Right lobe of liver (tissue), 6 donors: ENCODE measurements around the gene JADE1. TPM values are rescaled to one million over a fixed set of nuclear protein-coding genes. Genes with fewer than 3 reads are reported as not detected.
A peak's percentile ranks its signal among the peaks of the same experiment; 100 is the strongest.

Source experiments
- ATAC-seq, 4 donors: fragments of 200-7000 bp; cut with Tn5 transposase; one replicate each; pipeline ENCODE4 v1.9.1; 2020; ENCODE audit warnings: mild to moderate bottlenecking in 4 of 4, moderate library complexity in 4 of 4
- DNase-seq, 3 donors: peaks; one replicate each; pipeline ENCODE4 v3.0.0-alpha.2; 2020
- H3K27ac ChIP-seq, 3 donors: fragments of 200-600 bp; one replicate each; pipeline ENCODE4 v1.8.0; 2022
- H3K27me3 ChIP-seq, 2 donors: fragments of 200-600 bp; one replicate each; pipeline ENCODE4 v1.8.0; 2022
- H3K36me3 ChIP-seq, 4 donors: fragments of 200-600 bp; sonication (generic) in 1 of 4; one replicate each; pipeline versions ENCODE4 v1.5.1 to v1.8.0; 2017 to 2022; ENCODE audit warnings: control low read depth in 1 of 4
- H3K4me1 ChIP-seq, 4 donors: fragments of 200-600 bp; sonication (generic) in 1 of 4; one replicate each; pipeline versions ENCODE4 v1.5.1 to v1.8.0; 2017 to 2022; ENCODE audit warnings: control low read depth in 1 of 4
- H3K4me3 ChIP-seq, 3 donors: fragments of 200-600 bp; one replicate each; pipeline ENCODE4 v1.8.0; 2022
- H3K9me3 ChIP-seq, 4 donors: fragments of 200-600 bp; sonication (generic) in 1 of 4; one replicate each; pipeline versions ENCODE4 v1.5.1 to v1.8.0; 2017 to 2022; ENCODE audit warnings: control low read depth in 1 of 4
- POLR2A ChIP-seq: fragments of 450-650 bp; IDR thresholded peaks from one replicate; pipeline ENCODE4 v1.6.1; 2017; ENCODE audit warnings: antibody characterized with exemption, mild to moderate bottlenecking
- WGBS: methylation state at CpG from one replicate; pipeline ENCODE4 v1.1.6; 2018; ENCODE audit warnings: low coverage, low lambda C conversion rate; ENCODE audit not compliant: insufficient coverage; ENCODE audit errors: missing lambda C conversion rate; 5-methylcytosine and 5-hydroxymethylcytosine counted together
- intact Hi-C, 2 donors: fragments of 100-400 bp; cut with DNase I; formaldehyde crosslinking; loops; one replicate each; pipeline versions ENCODE4 v1.11.2 to v1.14.1; 2022
- total RNA-seq, 6 experiments: library from RNA; depleted of rRNA in 2 of 6; stranded (reverse); fragments of >200 nt in 2 of 6; fragmentation: NEBNext Ultra II Directional in 3 of 6; extraction: Animal tissue kit (Norgen Biotek cat#: 25700) in 3 of 6; gene quantifications; one replicate each; pipeline versions ENCODE4 v1.1.0 to v1.2.4, GENCODE V29; 2016 to 2023
- TF ChIP-seq, protein P1 (sequence below), 4 donors: fragments of 200-600 bp in 3 of 4; fragments of 450-650 bp in 1 of 4; IDR thresholded peaks; one replicate each; pipeline versions ENCODE4 v1.5.1 to v1.8.0; 2016 to 2022; ENCODE audit warnings: antibody characterized with exemption in 4 of 4, mild to moderate bottlenecking in 2 of 4
- donor health status: DM: no; HTN: yes; CAD: no.
- donor health status: DM: no; HTN: no; CAD: no.
- donor health status: DM: no; HTN: no; CAD: no.
- donor health status: DM: no; HTN: yes; CAD: no.
- donor health status: DM: no; HTN: yes; CAD: no.

Gene JADE1
- total RNA-seq, 6 experiments from 2014 or later: 8.2 to 16.9 (median 9.9) TPM

DNA sequence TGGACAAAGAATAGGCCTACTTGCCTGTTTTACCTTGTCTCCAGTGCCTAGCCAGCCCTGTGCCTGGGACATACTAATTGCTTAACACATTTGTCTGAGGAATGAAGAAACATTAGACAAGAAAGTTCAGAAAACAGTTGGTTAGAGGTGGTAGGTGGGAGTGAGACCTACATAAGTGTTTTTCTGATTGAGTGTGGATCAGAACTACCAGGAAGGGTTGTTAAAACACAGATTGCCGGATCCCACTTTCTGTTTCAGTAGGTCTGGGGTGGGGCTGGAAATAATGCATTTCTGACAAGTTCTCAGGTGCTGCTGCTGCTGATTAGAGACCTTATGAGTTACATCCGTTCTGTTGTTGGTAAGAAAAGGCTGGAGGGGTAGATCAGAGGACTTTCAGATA, 5.7 kb upstream of the JADE1 start:
- ATAC-seq: no peak
- Histone ChIP-seq H3K4me1 (no peaks in the 10 kb centered on the region), H3K9me3 (no peaks in the 10 kb centered on the region), H3K4me3 (no peak overlapping the region), H3K36me3 (no peaks in the 10 kb centered on the region), H3K27me3 (no peaks in the 10 kb centered on the region), H3K27ac (no peak overlapping the region)
- TF ChIP-seq POLR2A: no peak
- TF ChIP-seq, protein P1, sequence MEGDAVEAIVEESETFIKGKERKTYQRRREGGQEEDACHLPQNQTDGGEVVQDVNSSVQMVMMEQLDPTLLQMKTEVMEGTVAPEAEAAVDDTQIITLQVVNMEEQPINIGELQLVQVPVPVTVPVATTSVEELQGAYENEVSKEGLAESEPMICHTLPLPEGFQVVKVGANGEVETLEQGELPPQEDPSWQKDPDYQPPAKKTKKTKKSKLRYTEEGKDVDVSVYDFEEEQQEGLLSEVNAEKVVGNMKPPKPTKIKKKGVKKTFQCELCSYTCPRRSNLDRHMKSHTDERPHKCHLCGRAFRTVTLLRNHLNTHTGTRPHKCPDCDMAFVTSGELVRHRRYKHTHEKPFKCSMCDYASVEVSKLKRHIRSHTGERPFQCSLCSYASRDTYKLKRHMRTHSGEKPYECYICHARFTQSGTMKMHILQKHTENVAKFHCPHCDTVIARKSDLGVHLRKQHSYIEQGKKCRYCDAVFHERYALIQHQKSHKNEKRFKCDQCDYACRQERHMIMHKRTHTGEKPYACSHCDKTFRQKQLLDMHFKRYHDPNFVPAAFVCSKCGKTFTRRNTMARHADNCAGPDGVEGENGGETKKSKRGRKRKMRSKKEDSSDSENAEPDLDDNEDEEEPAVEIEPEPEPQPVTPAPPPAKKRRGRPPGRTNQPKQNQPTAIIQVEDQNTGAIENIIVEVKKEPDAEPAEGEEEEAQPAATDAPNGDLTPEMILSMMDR (IDR thresholded peaks at IDR 0.05): no peak
- WGBS: 72% methylated on average over 2 of the region's 2 CpGs
- no peak for DNase-seq
- intact Hi-C loops: no loop called here

DNA sequence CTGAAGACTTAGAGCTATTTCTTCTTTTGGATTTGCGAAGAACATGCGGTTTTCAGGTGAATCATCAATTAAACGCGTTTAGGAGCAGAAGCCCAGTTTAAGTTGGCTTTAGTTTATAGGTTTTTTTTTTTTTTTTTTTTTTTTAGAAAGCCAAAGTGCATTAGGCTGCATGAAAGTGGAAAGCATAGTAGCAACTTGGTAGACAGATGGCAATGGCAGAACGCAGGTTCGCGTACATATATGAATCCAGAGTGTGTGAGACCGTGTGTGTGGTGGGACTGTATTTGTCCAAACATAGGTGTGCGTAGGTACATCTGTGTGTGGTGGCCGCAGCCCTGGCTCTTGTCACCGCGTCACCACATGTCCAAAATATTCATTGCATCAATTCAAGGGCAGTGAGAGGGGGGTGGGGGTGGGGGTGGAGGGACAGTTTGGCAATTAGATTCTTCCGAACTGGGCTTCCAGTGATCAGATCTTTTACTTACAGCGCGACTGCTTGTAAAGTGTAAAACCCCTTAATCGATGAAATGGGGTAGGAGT, 901 bp downstream of the JADE1 start:
- no peak for TF ChIP-seq POLR2A
- TF ChIP-seq, protein P1 (IDR thresholded peaks at IDR 0.05): no peak
- ATAC-seq (peak; percentile 8 to 18 (median 11)), DNase-seq (peak; percentile 41 to 61 (median 60))

DNA sequence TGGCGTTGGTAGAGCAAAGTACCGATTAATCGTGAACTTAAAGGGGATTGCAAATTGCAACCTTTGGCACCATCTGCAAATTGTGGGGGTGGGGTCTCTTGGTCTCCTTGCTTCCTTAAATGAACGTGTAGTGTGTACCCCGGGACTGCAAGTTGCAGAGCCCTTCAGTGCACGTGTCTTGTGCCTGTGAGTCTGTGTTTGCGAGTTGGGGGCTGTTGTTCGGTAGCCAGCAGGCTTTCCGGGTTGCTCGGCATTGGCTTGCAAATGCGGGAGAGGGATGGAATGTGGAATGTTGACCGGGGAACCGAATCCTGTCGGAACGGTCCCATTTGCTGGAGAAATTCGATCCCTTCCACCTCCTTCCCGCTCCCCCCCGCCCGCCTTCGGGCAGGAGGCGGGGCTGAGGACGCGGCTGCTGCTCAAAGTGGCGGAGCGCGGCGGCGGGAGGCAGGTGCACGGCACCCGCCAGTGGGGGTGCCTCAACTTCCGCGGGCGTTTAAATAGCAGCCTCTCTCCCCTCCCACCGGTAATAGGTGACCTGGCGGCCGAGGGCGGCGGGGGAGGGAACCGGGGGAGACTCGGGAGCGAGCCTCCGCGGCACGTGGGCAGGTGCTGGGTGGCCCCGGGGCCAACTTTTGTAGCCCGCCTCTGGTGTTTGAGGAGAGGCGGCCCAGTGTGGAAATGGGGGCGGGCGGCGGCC, 1.5 kb downstream of the JADE1 start:
- 0% methylated on average over 8 of the region's 50 CpGs for WGBS
- peak; percentile 71 for TF ChIP-seq POLR2A
- TF ChIP-seq, protein P1 (IDR thresholded peaks at IDR 0.05): no peak
- peak overlapping the region; percentile 63 to 79 (median 75) for H3K4me3 ChIP-seq
- H3K4me1 ChIP-seq: peaks cover 0 to 15% (median 0%) of the 10 kb centered on the region in 4 donors
- peak; percentile 59 to 78 (median 68) for ATAC-seq
- no peaks in the 10 kb centered on the region for H3K36me3 ChIP-seq
- intact Hi-C loops: no loop called here
- peak; percentile 86 to 93 (median 92) for DNase-seq
- no peaks in the 10 kb centered on the region for H3K27me3 ChIP-seq
- H3K9me3 ChIP-seq: no peaks in the 10 kb centered on the region
- peak overlapping the region; percentile 91 to 94 (median 91) for H3K27ac ChIP-seq

More for the DNA sequence above, 901 bp downstream of the JADE1 start:
- no peaks in the 10 kb centered on the region for H3K27me3 ChIP-seq
- peak overlapping the region; percentile 91 to 94 (median 91) for H3K27ac ChIP-seq
- intact Hi-C loops: no loop called here
- WGBS: 0% methylated on average over 16 of the region's 16 CpGs
- peak overlapping the region; percentile 63 to 79 (median 75) for H3K4me3 ChIP-seq
- H3K4me1 ChIP-seq: peaks cover 0 to 10% (median 0%) of the 10 kb centered on the region in 4 donors
- H3K36me3 ChIP-seq: no peaks in the 10 kb centered on the region
- H3K9me3 ChIP-seq: no peaks in the 10 kb centered on the region

DNA sequence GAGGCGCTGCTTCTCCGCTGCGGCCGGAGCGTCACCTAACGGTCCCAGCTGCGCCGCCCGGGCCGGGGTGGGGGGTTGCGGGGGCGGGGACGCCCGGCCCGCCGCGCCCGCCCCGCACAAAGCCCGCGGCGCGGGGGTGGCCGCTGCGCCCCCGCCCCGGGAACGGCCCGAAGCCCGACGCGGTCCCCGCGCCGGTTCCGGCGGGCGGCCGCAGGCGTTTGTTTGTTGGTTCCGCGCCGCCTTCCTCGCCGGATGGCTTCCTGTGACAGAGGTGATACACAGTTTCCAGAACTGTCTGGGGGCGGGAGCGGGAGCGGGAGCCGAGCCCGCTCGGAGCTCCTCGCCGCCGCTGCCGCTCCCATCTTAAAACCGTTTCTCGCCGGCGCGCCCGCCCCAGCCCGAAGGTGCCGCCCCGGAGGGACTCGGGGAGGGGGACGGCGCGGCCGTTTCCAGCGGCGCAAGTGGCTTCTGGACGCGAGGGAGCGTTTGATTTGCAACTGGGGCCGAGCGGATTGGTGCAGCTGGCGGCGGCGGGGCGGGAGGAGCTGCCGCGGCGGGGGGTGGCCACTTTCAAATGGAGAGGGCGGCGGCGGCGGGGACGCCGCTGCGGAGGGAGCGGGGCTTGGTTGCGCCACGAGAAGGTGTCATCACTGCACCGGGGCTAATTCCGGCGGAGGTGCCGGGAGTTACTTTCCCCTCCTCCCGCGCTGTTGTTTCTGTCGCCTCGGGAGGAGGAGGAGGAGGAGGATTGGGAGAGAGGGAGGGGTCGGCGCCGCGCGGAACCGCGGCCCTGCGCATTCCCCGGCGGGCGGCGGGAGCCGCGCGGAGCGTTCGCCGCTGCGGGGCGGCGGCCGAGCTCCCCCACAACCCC, 2.3 kb downstream of the JADE1 start:
- H3K4me3 ChIP-seq: peak overlapping the region; percentile 63 to 79 (median 75)
- H3K27ac ChIP-seq: peak overlapping the region; percentile 91 to 94 (median 91)
- TF ChIP-seq, protein P1 (IDR thresholded peaks at IDR 0.05): no peak
- TF ChIP-seq POLR2A: peak; percentile 83
- no peaks in the 10 kb centered on the region for H3K36me3 ChIP-seq
- no peaks in the 10 kb centered on the region for H3K27me3 ChIP-seq
- peak; percentile 70 to 79 (median 75) for ATAC-seq
- 0% methylated on average over 7 of the region's 123 CpGs for WGBS
- peaks cover 0 to 20% (median 0%) of the 10 kb centered on the region in 4 donors for H3K4me1 ChIP-seq
- peak; percentile 93 to 96 (median 95) for DNase-seq
- no peaks in the 10 kb centered on the region for H3K9me3 ChIP-seq
- intact Hi-C loops: no loop called here
